ENCODE results near the gene CCNI.

GRCh38 chr4:77003400-77003799, 72.4 kb downstream of the CCNI start:
- TF ChIP-seq CTCF (IDR thresholded peaks at IDR 0.05) = no peak
- TF ChIP-seq POLR2A (IDR thresholded peaks at IDR 0.05) = no peak

Measured in Peyer's patch (tissue), 4 donors.